ENCODE measurements around the gene RILP. TPM values are rescaled to one million over a fixed set of nuclear protein-coding genes. Genes with fewer than 3 reads are reported as not detected.
A peak's percentile ranks its signal among the peaks of the same experiment; 100 is the strongest.

The RILP gene
- total RNA-seq, 1 donor from 2014 or later = 5.3 TPM

DNA sequence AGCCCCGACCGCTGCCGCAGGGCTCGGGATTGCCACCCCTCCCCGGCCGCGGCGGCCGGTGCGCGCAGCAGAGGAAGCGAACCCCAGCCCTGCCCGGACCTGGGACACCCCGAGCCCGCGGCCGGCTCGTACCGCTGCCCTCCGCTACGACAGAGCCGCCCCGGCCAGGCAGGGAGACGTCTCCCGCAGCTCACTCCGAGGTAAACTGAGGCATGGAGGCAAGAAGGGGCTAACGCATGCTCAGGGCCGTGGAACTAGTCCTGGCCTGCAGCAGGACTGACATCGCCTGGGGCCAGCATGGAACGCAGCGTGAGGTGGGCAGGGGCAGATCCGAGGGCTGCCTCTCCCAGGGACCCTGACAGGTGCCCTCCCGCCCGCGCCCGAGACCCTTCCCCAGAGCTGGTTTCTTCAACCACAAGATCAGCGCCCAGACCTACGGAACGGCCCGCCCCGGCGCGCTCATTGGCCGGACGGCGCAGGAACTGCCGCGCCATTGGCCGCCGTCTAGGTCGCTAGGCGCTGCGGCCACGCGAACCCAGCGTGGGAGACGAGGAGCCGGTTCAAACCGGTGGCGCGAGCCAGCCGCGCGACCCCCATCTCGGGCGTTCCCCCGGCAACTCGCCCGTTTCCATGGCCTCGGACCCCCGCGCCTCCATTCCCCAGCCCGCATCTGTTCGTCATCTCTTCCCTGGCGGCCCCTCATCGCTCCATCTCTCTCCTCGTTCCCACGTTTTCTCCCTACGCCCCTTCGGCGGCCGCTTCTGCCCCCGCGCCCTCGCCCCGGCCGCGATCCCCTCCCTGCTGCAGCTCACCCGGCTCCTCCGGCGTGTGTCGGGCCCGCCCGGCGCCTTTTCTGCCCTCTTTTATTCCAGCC is 21.4 kb downstream of the RILP start, which contains the start of gene SLC43A2:
SLC43A2 (minus strand) TSS at position 853 of the 874 bp plus-strand sequence. CDS start 960 bp downstream, outside the sequence.
- ATAC-seq = peak; percentile 75

DNA sequence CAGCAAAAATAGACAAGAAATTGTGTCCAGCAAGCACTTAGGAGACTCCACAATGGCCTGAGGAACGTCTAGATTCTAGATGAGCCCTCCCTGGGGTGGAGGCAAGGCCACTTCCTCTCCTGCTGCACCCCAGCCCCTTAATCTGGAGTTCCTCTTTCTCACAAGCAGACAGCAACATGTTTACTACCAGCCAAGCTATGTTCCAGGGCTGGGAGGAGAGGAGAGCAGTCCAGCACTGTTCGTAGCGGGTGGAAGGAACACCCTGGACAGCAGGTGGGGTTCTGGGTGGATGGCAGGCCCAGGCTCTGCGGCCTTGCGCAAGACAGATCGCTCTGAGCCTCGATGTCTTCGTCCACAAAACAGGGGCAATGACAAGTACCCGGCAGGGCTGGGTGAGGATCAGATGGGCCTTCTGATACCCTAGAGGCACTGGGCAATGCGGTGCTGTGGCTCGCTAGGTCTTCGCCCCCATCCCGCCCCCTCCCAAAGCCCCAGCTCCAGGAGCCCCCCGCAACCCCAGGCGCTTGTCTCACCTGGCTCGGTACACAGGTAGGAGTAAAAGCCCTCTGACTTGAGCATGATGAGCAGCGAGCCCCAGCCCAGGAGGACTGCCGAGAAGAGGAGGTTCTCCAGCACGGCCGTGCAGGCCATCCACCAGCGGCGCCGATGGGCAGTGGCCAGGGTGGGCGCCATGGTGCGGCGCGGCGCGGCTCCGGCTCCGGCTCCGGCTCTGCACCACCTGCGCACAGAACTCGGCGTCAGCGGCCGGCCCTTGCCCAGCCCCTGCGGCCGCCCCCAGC is 22.3 kb downstream of the RILP start:
- ATAC-seq = peak; percentile 1

DNA sequence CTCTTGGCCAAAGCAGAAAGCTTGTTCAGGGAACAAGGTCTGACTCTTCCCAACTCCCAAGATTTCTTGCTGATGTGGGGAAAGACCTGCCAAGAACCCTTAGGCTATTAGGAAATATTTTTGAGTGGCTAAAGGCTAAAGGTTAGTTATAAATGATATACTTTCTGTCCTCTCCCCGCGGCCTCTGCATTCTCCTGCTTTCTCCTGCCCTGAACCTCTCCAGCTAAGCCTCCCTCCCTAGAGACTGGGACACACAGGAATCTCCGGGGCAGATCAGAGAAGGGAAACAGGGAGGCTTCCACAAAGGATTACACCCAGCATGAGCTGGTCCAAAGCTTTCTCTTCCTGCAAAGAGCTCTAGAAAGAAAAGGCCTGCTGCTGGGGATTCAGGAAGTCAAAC is 23.3 kb downstream of the RILP start:
- ATAC-seq = no peak

DNA sequence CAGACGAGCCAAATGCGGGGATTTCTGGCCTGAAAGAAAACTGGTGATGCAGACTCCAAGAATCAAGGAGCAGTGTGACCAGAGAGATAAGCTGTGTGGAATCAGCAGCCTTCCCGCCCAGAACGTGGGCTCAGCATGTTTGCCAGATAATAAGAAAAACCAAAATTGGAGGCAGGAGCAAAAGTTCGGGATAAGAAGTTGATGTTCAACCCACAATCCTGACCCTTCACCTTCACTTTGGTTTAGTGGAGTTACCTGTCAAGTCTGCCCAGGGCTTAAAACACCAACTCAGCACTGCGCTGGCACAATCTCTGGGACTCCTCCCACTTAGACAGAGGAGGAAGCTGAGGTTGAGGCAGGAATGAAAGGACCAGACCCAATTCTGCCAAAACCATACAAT is 24.1 kb downstream of the RILP start:
- ATAC-seq = no peak

DNA sequence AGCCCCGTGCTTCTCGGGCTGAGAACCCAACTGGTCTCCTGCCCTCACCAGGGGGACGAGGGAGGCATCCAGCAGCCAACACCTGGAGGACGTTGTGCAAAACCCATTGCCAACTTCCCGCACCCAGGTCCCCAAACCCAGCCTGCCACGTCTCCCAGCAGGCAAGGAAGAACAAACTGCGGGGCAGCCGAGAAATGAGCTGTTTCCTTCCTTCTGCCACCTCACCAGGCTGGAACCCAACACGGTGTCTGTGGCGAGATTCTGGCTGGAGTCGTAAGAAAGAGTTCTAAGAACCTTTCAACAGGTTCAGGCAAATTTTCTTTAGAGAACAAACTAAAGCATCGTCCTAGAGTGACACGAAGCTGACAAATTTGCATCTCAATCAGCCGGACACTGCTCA is 24.6 kb downstream of the RILP start:
- ATAC-seq = no peak

DNA sequence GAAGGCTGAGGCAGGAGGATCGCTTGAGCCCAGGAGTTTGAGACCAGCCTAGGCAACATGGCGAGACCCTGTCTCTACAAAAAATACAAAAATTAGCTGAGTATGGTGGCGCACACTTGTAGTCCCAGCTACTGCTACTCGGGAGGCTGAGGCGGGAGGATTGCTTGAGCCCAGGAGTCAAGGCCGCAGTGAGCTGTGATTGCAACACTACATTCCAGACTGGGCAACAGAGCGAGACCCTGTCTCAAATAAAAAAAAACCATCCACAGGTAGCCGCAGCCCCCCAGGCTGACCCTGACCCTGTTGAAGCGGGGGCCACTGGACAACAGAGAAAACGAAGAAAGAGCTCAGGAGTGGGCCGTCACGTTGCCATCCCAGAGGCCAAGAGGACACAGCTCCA is 25.0 kb downstream of the RILP start:
- ATAC-seq = no peak

DNA sequence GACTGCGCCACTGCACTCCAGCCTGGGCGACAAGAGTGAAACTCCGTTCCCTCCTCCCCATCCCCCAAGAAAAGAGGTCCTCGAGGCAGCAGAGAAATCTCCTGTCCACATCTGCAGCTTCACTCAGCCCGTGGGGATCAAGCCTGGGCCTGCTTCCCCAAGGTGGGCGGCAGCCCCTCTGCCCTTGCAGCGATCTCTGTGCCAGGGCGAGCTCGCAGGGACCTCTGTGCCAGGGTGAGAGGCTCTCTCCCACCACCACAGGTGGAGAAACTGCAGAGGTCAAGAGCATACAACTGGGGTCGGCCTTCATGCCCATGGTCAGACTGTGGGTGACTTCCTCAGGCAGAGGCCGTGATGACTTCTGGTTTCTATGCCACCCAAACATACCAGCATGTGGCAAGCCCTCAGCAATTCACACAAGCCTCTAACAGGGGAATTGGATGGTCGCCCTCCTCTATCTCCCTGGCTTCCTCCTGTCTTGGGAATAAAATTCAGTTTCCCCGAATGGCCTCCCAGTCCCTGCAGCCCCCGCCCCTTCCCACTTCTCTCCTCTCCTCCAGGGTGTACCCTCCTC is 26.5 kb downstream of the RILP start:
- ATAC-seq = no peak

DNA sequence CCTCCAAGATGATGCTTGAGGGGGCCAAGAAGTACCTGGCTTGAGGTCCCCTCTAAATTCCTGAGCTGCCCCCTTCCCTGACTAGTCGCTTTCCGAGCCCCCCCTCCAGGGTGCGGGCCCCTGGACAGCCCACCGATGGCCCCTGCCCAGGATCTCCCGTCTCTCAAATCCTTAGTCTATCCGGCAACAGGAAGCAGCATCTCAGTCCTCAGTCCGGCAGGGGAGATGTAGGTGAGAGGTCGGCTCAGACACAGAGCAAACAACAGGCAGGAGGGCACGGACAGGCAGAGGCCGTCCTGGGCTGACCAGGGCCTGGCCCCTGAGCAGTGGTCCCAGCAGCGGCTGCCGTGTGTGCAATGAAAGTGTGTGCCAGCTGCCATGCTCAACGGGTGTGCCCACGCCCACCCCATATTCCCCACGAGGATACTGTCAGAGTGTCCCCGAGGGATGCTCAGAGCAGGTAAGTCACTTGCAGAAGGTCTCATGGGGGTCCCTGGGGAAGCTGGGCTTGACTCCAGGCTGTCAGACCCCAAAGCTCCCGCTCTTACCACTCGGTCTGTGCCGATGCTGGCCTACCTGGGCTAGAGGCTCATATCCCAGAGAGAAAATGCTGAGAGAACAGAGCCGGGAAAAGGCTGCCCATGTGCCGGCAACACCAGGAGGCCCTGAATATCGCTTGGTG is 28.3 kb downstream of the RILP start:
- ATAC-seq = no peak

DNA sequence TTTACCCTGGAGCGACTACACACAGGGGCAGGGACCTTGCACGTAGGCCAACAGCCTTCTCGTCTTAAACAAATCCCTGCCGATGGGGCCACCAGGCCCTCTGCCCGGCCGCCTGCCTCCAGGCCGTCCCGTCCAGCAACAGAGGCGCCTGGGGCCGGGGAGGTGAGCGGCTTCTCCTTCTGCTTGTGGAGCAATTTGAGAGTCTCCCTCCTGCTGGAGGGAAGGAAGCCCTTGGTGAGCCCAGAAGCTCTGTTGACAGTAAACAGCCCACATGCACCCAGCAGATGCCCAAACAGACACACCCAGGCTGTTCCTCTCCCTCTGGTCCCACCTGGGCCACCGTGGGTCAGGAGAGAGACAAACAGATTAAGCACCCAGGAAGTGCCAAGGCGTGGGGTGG is 29.2 kb downstream of the RILP start:
- ATAC-seq = no peak

DNA sequence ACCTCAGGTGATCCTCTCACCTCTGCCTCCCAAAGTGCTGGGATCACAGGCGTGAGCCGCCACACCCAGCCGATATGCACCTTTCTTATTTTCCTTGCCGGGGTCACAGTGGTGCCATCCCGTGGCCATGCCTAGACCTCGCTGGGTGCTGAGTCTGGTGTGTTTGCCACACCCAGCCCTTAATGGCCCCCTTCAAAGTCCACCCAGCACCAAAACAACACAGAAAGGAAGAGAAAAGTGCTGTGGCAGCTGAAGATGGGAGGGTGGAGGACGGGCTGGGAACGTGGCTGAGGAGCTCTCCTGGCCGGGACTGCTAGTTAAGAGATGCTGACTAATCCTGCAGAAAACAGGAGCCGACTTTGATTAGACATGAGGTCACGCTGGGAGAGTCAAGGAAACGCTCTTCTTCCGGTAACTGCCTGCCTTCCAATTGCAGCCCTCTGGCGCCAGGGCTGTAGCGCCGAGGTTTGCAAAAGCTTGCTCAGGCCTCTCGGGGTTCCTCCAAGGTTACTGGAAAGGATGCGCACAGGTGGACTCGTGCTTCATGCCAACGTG is 32.0 kb downstream of the RILP start:
- peak; percentile 87 for ATAC-seq

DNA sequence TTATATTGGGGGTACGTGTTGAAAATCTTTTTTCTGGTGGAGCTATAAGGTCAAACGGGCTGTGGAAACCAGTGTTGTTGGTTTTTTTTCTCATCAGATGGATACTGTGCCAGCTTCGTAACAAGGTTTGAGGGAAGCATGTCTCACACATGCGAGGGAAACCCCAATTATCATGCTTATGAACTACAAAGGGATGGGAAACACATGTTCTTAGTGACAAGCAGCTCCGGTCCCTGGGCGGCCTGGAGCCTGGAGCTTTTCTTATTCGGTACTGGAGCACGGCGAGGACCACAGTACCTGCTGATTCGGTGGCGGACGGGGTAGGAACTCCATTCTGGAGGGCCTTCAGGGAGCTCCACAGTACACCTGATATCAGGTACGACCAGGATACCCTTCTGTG is 33.6 kb downstream of the RILP start:
- no peak for ATAC-seq

DNA sequence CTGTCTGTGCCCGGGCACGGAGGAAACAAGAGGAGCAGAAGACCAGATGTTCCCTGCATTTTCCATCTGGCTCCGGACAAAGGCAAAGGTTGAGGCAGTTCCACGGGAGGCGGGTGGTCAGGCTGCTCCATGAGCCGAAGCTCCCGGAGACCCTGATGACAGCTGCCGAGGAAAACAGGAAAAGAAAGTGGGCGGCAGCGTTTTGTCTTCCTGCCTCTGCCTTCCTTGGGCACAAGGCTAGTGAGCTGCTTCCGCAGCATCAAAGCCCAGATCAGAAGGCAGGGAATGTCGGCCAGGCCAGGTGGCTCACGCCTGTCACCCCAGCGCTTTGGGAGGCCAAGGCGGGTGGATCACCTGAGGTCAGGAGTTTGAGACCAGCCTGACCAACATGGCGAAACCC is 37.3 kb downstream of the RILP start:
- no peak for ATAC-seq

DNA sequence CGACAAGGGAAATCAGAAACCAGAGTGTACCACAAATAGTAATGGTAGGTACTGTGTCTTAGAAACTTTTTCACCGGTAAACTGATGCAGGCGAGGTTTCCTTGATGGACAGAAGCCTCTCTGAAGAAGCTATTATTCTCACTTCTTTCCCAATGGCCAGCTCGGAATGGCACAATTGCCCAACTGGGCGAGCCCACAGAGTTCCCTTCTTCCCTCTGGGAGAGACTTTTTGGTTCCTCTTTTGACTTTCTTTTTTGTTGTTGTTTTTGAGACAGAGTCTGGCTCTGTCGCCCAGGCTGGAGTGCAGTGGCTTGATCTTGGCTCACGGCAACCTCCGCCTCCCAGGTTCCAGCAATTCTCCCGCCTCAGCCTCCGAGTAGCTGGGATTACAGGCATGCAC is 38.0 kb downstream of the RILP start:
- ATAC-seq = no peak

DNA sequence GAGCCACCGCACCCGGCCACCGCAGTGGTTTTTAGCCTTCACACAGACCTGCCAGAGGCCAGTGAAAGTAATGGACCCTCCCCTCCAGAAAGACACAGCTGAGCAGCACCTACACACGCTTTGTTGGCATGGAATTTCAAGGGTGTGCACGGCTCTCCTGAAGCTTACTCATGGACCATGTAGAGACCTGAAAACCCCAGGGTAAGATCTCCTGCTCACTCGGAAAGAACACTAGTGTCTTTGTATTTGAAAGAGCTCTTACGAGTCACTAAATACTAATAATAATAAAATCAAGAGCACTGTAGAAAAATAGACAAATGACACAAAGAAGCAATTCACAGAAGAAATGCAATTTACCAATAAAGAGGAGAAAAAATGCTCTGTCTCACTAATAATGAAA is 41.0 kb downstream of the RILP start:
- ATAC-seq = peak; percentile 54

DNA sequence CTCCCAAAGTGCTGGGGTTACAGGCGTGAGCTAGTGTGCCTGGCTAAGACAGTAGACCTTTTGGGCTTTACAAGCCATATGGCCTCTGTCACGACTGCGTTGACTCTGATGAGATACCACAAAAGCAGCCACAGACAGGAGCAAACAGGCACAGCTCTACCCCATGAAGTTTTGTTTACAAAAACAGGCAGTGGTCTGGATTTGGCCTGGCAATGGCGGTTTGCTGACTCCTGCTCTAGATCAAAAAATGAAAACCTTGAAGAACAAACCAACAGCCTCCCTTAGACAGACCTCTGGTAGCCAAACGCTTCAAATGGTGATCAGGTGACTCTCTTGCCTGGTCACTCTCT is 41.7 kb downstream of the RILP start:
- no peak for ATAC-seq

DNA sequence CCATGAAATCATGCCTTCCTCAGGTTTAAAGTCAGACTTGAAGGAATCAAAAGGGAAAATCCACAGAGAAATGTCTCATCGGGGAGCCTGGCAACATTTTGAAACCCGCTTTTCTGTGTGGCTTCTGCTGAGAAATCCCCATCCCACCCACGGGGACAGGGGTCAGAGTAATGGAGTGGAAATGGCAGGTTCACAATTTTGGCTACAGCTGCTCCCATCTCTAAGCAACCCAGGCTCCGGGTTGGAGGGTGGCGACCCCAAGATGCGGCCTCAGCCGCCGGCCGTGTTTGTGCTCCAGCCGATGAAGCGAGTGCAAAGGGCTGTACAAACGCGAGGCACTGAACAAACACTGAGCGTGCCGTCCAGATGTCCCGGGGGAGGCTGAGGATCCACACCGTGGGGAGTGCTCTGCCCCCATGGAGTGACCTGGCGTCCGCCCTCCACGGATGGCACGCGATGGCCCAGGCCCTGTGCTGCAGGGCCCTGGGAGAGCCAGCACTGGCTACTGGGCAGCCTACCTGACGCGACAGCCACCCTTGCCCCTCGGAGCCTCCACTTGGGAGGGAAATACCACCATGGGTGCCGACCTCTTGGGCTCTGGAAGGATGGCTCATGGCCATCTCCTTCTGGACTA is 43.2 kb downstream of the RILP start:
- peak; percentile 8 for ATAC-seq

DNA sequence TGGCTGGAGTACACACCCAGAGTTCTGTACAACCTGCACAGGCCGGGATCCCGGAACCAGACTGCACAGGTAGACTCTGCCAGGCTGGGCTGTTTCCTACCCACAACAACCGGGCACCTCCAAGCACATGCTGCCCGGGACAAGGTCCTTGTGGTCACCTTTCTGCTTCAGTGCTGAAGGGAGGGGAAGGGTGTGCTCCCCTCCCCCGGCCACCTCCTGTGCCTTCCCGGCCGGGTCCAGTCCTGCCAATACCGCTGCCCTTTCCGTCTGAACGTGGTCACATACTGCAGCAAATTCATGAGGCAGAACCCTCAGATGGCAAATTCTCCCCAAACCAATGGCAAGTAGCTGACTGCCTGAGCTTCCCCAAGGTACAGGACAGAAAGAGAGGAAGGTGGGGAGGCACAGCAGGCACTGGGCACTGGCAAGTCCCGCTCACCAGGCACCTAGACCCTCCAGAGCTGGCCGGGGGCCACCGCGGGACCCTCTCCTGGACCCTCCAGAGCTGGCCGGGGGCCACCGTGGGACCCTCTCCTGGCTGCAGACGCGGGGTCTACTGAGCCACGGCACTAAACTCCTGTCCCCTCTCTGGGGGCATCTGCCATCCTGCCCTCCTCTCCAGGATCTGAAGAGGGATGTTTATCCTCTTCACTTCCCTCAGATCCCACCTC is 43.9 kb downstream of the RILP start:
- ATAC-seq = peak; percentile 15

DNA sequence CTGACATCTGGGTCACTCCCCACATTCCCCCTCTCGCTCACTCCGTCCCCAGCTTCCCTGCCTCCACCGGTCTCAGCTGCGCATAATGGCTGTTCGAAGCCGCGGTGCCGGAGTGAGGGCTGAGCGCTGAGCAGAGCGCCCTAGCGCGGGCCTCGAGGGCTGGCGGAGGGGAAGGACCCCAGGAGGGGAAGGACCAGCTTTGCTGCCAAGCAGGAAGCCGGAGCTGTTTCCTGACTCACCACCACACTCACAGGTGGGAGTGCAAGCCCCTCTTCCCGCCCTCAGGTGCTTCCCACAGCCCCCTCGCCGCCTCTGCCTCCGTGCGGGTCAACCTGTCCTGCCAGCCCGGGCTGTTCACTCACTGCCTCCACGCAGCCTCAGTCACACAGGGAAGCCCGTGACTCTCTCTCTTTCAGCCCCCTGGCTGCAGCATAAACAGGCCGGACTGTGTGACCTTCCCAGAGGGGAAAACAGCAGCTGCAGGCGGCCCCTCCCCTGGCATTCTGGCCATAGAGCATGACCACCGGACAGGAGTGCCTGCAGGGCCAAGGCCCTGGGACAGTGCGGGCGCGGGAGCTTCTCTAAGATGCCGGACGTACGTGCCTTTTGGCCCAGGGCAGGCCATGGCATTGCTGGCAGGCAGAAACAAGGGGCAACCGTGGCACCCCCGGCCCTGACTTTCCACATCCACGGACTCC is 44.7 kb downstream of the RILP start:
- ATAC-seq = peak; percentile 14

DNA sequence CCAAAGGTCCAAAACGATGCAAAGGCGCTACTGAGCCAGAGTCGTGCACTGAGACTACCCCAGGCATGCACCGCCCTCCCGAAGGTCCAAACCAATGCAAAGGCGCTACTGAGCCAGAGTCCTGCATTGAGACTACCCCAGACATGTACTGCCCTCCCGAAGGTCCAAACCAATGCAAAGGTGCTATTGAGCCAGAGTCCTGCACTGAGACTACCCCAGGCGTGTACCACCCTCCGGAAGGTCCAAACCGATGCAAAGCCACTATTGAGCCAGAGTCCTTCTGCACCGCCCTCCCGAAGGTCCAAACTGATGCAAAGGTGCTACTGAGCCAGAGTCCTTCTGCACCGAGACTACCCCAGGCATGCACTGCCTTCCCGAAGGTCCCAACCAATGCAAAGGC is 48.1 kb downstream of the RILP start:
- no peak for ATAC-seq

DNA sequence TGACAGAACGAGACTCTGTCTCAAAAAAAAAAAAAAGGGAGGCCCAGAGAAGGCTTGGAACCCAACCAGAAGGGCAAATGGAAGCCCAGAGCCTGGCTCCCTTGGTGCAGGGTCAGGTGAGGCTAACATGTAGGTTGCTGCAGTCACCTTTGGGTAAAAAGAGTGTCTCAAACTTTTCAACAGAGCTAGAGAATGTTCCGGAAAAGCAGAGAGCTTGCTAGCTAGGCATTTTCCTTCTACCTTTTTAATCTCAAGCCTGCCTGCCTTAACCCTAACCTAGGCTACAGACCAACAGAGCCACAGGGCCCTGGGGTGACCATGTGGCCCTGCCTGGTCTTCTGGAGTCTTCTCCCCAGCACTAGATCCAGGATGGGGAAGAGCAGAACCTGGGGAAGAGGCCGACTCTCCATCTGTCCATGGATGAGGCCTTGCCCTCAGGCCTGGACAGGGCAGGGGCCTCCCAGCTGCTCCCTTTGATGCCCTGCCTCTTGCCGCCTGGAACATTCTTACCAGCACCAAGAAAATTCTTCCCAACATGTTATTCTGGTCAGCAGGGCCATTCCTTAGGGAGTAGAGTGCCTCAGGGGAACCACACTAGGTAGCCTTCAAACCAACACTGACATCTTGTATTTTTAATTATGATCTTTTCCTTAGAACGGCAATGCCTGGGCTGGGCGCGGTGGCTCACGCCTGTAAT is 51.1 kb downstream of the RILP start:
- ATAC-seq = no peak

Measured in esophagus mucosa (tissue), 1 donor.